ENCODE data around the gene GGT7.
A peak's percentile ranks its signal among the peaks of the same experiment; 100 is the strongest.
"Not testable (repeated sequence)": the region's sequence is repeated elsewhere in the genome, so short reads cannot be mapped to it uniquely, and the experiment has no call there.

GGT7 gene

GRCh38 chr20:34850969-34851368 lies 21.7 kb downstream of the GGT7 start:
- no peak for DNase-seq

GRCh38 chr20:34849778-34850177 lies 22.9 kb downstream of the GGT7 start:
- DNase-seq = no peak

- DNase-seq = no peak
Observed at GRCh38 chr20:34848597-34848996, 24.1 kb downstream of the GGT7 start.

GRCh38 chr20:34843421-34843820 lies 29.2 kb downstream of the GGT7 start:
- no peak for DNase-seq

- no peak for DNase-seq
Observed at GRCh38 chr20:34842143-34842542, 30.5 kb downstream of the GGT7 start.

- peak in 1 of 58 donors; percentile 3 for DNase-seq
Observed at GRCh38 chr20:34834459-34834893, 38.2 kb downstream of the GGT7 start.

GRCh38 chr20:34831936-34832335 lies 40.7 kb downstream of the GGT7 start:
- DNase-seq = no peak

- DNase-seq = no peak
Observed at GRCh38 chr20:34829191-34829590, 43.5 kb downstream of the GGT7 start.

- DNase-seq = peak in 57 of 58 donors; percentile 7 to 91 (median 83)
Observed at GRCh38 chr20:34825530-34826362, 46.9 kb downstream of the GGT7 start, which contains the start of gene NCOA6. Gene NCOA6 (minus strand): TSS chr20:34825651. CDS start chr20:34782355, 43,296 bp downstream.

GRCh38 chr20:34824806-34825529 lies 47.7 kb downstream of the GGT7 start:
- peak in 56 of 58 donors; percentile 4 to 79 (median 58) for DNase-seq

- DNase-seq = peak in 12 of 58 donors; percentile 6 to 56 (median 26)
Observed at GRCh38 chr20:34824452-34824805, 48.2 kb downstream of the GGT7 start.

GRCh38 chr20:34824026-34824425 lies 48.6 kb downstream of the GGT7 start:
- DNase-seq = no peak

- no peak for DNase-seq
Observed at GRCh38 chr20:34820805-34821578, 51.7 kb downstream of the GGT7 start.

GRCh38 chr20:34817801-34818200 lies 54.9 kb downstream of the GGT7 start:
- no peak for DNase-seq

- no peak for DNase-seq
Observed at GRCh38 chr20:34817072-34817471, 55.6 kb downstream of the GGT7 start.

GRCh38 chr20:34815636-34816035 lies 57.0 kb downstream of the GGT7 start:
- no peak for DNase-seq

- no peak for DNase-seq
Observed at GRCh38 chr20:34808583-34808982, 64.1 kb downstream of the GGT7 start.

GRCh38 chr20:34807944-34808465 lies 64.7 kb downstream of the GGT7 start:
- not testable (repeated sequence) for DNase-seq

GRCh38 chr20:34806255-34806654 lies 66.4 kb downstream of the GGT7 start:
- no peak for DNase-seq

GRCh38 chr20:34798871-34799270 lies 73.8 kb downstream of the GGT7 start:
- DNase-seq = no peak

- no peak for DNase-seq
Observed at GRCh38 chr20:34798328-34798727, 74.3 kb downstream of the GGT7 start.
